Measurements from ENCODE around the gene CHPF. TPM values are rescaled to one million over a fixed set of nuclear protein-coding genes. Genes with fewer than 3 reads are reported as not detected.

CHPF gene
- total and polyA plus RNA-seq, 2 donors (not counting 1 experiment from before 2014, with no cell fraction given) = 1.3 to 5.2 TPM

- no peak overlapping the region for H3K4me3 ChIP-seq (ENCODE audit: control extremely low read depth in 1 of 5, extremely low read depth in 1 of 5, insufficient read depth in 1 of 5, low read depth in 2 of 5, low read length in 4 of 5)
- ATAC-seq (ENCODE audit: low read depth) = no peak
- peaks cover 0 to 15% (median 0%) of the 10 kb centered on the region in 3 donors for H3K9me3 ChIP-seq (ENCODE audit: control extremely low read depth in 1 of 3, control insufficient read depth in 2 of 3, insufficient read depth in 1 of 3, low read length in 2 of 3)
- H3K9ac ChIP-seq (ENCODE audit: low read length) = no peak overlapping the region
- H3K36me3 ChIP-seq (replicated peaks in 1 of 2; ENCODE audit: control extremely low read depth in 1 of 2, control insufficient read depth in 1 of 2, extremely low read depth in 1 of 2, insufficient read depth in 2 of 2, low read length in 1 of 2) = peaks cover 0 to 28% of the 10 kb centered on the region in 2 experiments
- no peak overlapping the region for H3K4me3 Mint-ChIP-seq
- H3K4me2 ChIP-seq (replicated peaks; ENCODE audit: low read depth, low read length, poor library complexity, severe bottlenecking) = no peak overlapping the region
- H3K27ac ChIP-seq (ENCODE audit: low read length in 2 of 2) = no peak overlapping the region
- peaks cover 19% of the 10 kb centered on the region for H3K4me1 Mint-ChIP-seq
- ChIA-PET POLR2A (no interaction called here), CTCF (interaction anchor here (1.0 to 1.4 kb wide), 3 partner anchors 11 to 105 kb away, joined by 3 to 4 read pairs (median 3); a partner anchor contains a TSS)
- peaks cover 0 to 38% (median 11%) of the 10 kb centered on the region in 4 experiments for H3K27me3 ChIP-seq (replicated peaks in 1 of 4; ENCODE audit: control extremely low read depth in 1 of 4, control insufficient read depth in 3 of 4, insufficient read depth in 4 of 4, low read length in 3 of 4)
- peaks cover 15 to 22% of the 10 kb centered on the region in 2 donors for H3K4me1 ChIP-seq (ENCODE audit: control insufficient read depth in 2 of 2, insufficient read depth in 2 of 2, low read length in 2 of 2)
- intact Hi-C loops (cut with micrococcal nuclease) = no loop called here
- H3K27ac Mint-ChIP-seq = no peak overlapping the region
- no peaks in the 10 kb centered on the region for H3K79me2 ChIP-seq (ENCODE audit: control insufficient read depth, insufficient read depth, low read length)
- no peaks in the 10 kb centered on the region for H3K9me3 Mint-ChIP-seq (ENCODE audit: insufficient read depth)
- no peak overlapping the region for H2AFZ ChIP-seq (ENCODE audit: insufficient read depth, low read depth, low read length, poor library complexity, severe bottlenecking)
- peaks cover 29% of the 10 kb centered on the region for H3K27me3 Mint-ChIP-seq
- no peak for DNase-seq
- no peaks in the 10 kb centered on the region for H4K20me1 ChIP-seq (ENCODE audit: control insufficient read depth, insufficient read depth, low read length, poor library complexity, severe bottlenecking)
- TF ChIP-seq CTCF (IDR thresholded peaks at IDR 0.05) (no peak), EZH2 (IDR thresholded peaks at IDR 0.05; ENCODE audit: borderline replicate concordance, insufficient read depth, low read depth, low read length, poor library complexity, severe bottlenecking) (no peak)
- 97% methylated on average over 10 of the region's 17 CpGs for WGBS (ENCODE audit: insufficient coverage)
Measured at GRCh38 chr2:219506802-219507526, 36.6 kb downstream of the CHPF start.

GRCh38 chr2:219506153-219506801 lies 37.3 kb downstream of the CHPF start:
- CTCF ChIA-PET = interaction anchor here (1.0 kb wide), 1 partner anchor 11 kb away, joined by 3 read pairs; a partner anchor contains a TSS

More at GRCh38 chr2:219506153-219506801, 37.3 kb downstream of the CHPF start:
- DNase-seq (no peak), ATAC-seq (ENCODE audit: low read depth) (no peak)
- Histone ChIP-seq H3K9me3 (ENCODE audit: control extremely low read depth in 1 of 3, control insufficient read depth in 2 of 3, insufficient read depth in 1 of 3, low read length in 2 of 3) (peaks cover 0 to 13% (median 0%) of the 10 kb centered on the region in 3 donors), H3K4me2 (replicated peaks; ENCODE audit: low read depth, low read length, poor library complexity, severe bottlenecking) (no peak overlapping the region), H2AFZ (ENCODE audit: insufficient read depth, low read depth, low read length, poor library complexity, severe bottlenecking) (no peak overlapping the region), H3K9ac (ENCODE audit: low read length) (no peak overlapping the region), H3K36me3 (replicated peaks in 1 of 2; ENCODE audit: control extremely low read depth in 1 of 2, control insufficient read depth in 1 of 2, extremely low read depth in 1 of 2, insufficient read depth in 2 of 2, low read length in 1 of 2) (peaks cover 0 to 32% of the 10 kb centered on the region in 2 experiments), H3K4me1 (ENCODE audit: control insufficient read depth in 2 of 2, insufficient read depth in 2 of 2, low read length in 2 of 2) (peaks cover 15 to 20% of the 10 kb centered on the region in 2 donors), H4K20me1 (ENCODE audit: control insufficient read depth, insufficient read depth, low read length, poor library complexity, severe bottlenecking) (no peaks in the 10 kb centered on the region), H3K79me2 (ENCODE audit: control insufficient read depth, insufficient read depth, low read length) (no peaks in the 10 kb centered on the region), H3K4me3 (ENCODE audit: control extremely low read depth in 1 of 5, extremely low read depth in 1 of 5, insufficient read depth in 1 of 5, low read depth in 2 of 5, low read length in 4 of 5) (no peak overlapping the region), H3K27me3 (replicated peaks in 1 of 4; ENCODE audit: control extremely low read depth in 1 of 4, control insufficient read depth in 3 of 4, insufficient read depth in 4 of 4, low read length in 3 of 4) (peaks cover 0 to 32% (median 10%) of the 10 kb centered on the region in 4 experiments), H3K27ac (ENCODE audit: low read length in 2 of 2) (no peak overlapping the region)
- Mint-ChIP-seq H3K9me3 (ENCODE audit: insufficient read depth) (no peaks in the 10 kb centered on the region), H3K27me3 (peaks cover 24% of the 10 kb centered on the region), H3K4me1 (peaks cover 19% of the 10 kb centered on the region), H3K27ac (no peak overlapping the region), H3K4me3 (no peak overlapping the region)
- intact Hi-C loops (cut with micrococcal nuclease) = no loop called here
- WGBS (ENCODE audit: insufficient coverage) = 96% methylated on average over 23 of the region's 23 CpGs
- POLR2A ChIA-PET = no interaction called here
- TF ChIP-seq EZH2 (IDR thresholded peaks at IDR 0.05; ENCODE audit: borderline replicate concordance, insufficient read depth, low read depth, low read length, poor library complexity, severe bottlenecking) (no peak), CTCF (IDR thresholded peaks at IDR 0.05) (no peak)

All from B cell (primary cell).